Natural killer cell (primary cell): ENCODE data around the gene GLIS1. TPM values are rescaled to one million over a fixed set of nuclear protein-coding genes. Genes with fewer than 3 reads are reported as not detected.

Source experiments
- ATAC-seq, 3 donors: fragments of 150-1000 bp in 2 of 3; fragments of 200-7000 bp in 1 of 3; cut with Tn5 transposase; 1 replicate in 1 of 3; 2 replicates in 2 of 3; pipeline ENCODE4 v1.10.0; 2021; ENCODE audit warnings: mild to moderate bottlenecking in 2 of 3, moderate library complexity in 2 of 3
- DNase-seq, 2 donors: peaks; one replicate each; pipeline versions ENCODE4 v3.0.0 to v3.0.0-alpha.2; 2013 to 2021; ENCODE audit warnings: mixed read lengths in 1 of 2
- H3K27ac ChIP-seq: one replicate; pipeline ENCODE4 v1.5.1; 2013; ENCODE audit warnings: mild to moderate bottlenecking, low read length
- H3K27me3 ChIP-seq: one replicate; pipeline ENCODE4 v1.6.1; 2013; ENCODE audit warnings: low read length; ENCODE audit not compliant: control insufficient read depth, insufficient read depth
- H3K36me3 ChIP-seq: one replicate; pipeline ENCODE4 v1.6.1; 2013; ENCODE audit warnings: low read length; ENCODE audit not compliant: control insufficient read depth, insufficient read depth
- H3K4me1 ChIP-seq: one replicate; pipeline ENCODE4 v1.6.1; 2013; ENCODE audit warnings: low read length; ENCODE audit not compliant: control insufficient read depth, insufficient read depth
- H3K4me3 ChIP-seq: one replicate; pipeline ENCODE4 v1.5.1; 2013; ENCODE audit warnings: low read length
- H3K9me3 ChIP-seq: one replicate; pipeline ENCODE4 v1.6.1; 2013; ENCODE audit warnings: low read length; ENCODE audit not compliant: control insufficient read depth, insufficient read depth
- H3K27ac Mint-ChIP-seq, 2 donors: one replicate each; pipeline ENCODE4 v1.8.0; 2022; ENCODE audit warnings: mild to moderate bottlenecking in 2 of 2, mixed read lengths in 2 of 2, moderate library complexity in 1 of 2
- H3K27me3 Mint-ChIP-seq, 2 donors: one replicate each; pipeline ENCODE4 v1.8.0; 2022; ENCODE audit warnings: low read depth in 2 of 2, mixed read lengths in 2 of 2
- H3K36me3 Mint-ChIP-seq: one replicate; pipeline ENCODE4 v1.8.0; 2022; ENCODE audit warnings: mixed read lengths
- H3K4me1 Mint-ChIP-seq, 2 donors: one replicate each; pipeline ENCODE4 v1.8.0; 2022; ENCODE audit warnings: mixed read lengths in 2 of 2
- H3K4me3 Mint-ChIP-seq: one replicate; pipeline ENCODE4 v1.8.0; 2022; ENCODE audit warnings: mild to moderate bottlenecking, moderate library complexity, mixed read lengths
- H3K9me3 Mint-ChIP-seq, 2 donors: one replicate each; pipeline ENCODE4 v1.8.0; 2022; ENCODE audit warnings: mixed read lengths in 2 of 2
- CTCF ChIP-seq: fragments of 200-600 bp; IDR thresholded peaks from one replicate; pipeline ENCODE4 v1.8.0; 2022; ENCODE audit warnings: antibody characterized with exemption
- WGBS: methylation state at CpG from one replicate; pipeline ENCODE4 v1.1.7; 2013; ENCODE audit warnings: missing lambda C conversion rate; ENCODE audit not compliant: insufficient coverage; 5-methylcytosine and 5-hydroxymethylcytosine counted together
- intact Hi-C: fragments of 100-400 bp; cut with micrococcal nuclease; formaldehyde crosslinking; loops from one replicate; pipeline ENCODE4 v1.14.2; 2022
- total RNA-seq, 4 donors: library from RNA; stranded (reverse); fragments of 120-200 nt in 1 of 4; gene quantifications; one replicate each; pipeline versions ENCODE4 v1.2.3 to v1.2.4, GENCODE V29; 2013 to 2022

GLIS1 gene
- total RNA-seq, 3 donors from 2014 or later (not counting 1 experiment from before 2014, with no cell fraction given) = not detected

GRCh38 chr1:53740621-53741105 lies 1.7 kb upstream of the GLIS1 start:
- Mint-ChIP-seq H3K27me3 (peaks cover 30 to 38% of the 10 kb centered on the region in 2 donors), H3K9me3 (peaks cover 0 to 2% of the 10 kb centered on the region in 2 donors), H3K36me3 (peaks cover 8% of the 10 kb centered on the region), H3K27ac (no peak overlapping the region), H3K4me1 (no peaks in the 10 kb centered on the region), H3K4me3 (peak overlapping the region; percentile 35)
- H3K27ac ChIP-seq = no peak overlapping the region
- intact Hi-C loops = no loop called here
- no peak for ATAC-seq
- H3K4me1 ChIP-seq = peaks cover 10% of the 10 kb centered on the region
- 91% methylated on average over 6 of the region's 8 CpGs for WGBS
- no peak for DNase-seq
- TF ChIP-seq CTCF = no peak
- no peaks in the 10 kb centered on the region for H3K36me3 ChIP-seq
- H3K27me3 ChIP-seq = peaks cover 23% of the 10 kb centered on the region
- H3K4me3 ChIP-seq = no peak overlapping the region
- no peaks in the 10 kb centered on the region for H3K9me3 ChIP-seq

- no peak for TF ChIP-seq CTCF
- Histone ChIP-seq H3K9me3 (no peaks in the 10 kb centered on the region), H3K4me3 (no peak overlapping the region), H3K27ac (no peak overlapping the region), H3K36me3 (no peaks in the 10 kb centered on the region), H3K4me1 (peaks cover 10% of the 10 kb centered on the region), H3K27me3 (peaks cover 23% of the 10 kb centered on the region)
- no peaks in the 10 kb centered on the region for H3K4me1 Mint-ChIP-seq
- H3K36me3 Mint-ChIP-seq = peaks cover 8% of the 10 kb centered on the region
- peaks cover 39 to 48% of the 10 kb centered on the region in 2 donors for H3K27me3 Mint-ChIP-seq
- ATAC-seq (peak; percentile 16 to 28 (median 24)), DNase-seq (no peak)
- intact Hi-C loops = no loop called here
- no peak overlapping the region for H3K27ac Mint-ChIP-seq
- peaks cover 0 to 2% of the 10 kb centered on the region in 2 donors for H3K9me3 Mint-ChIP-seq
- H3K4me3 Mint-ChIP-seq = peak overlapping the region; percentile 56
- WGBS = 2% methylated on average over 101 of the region's 101 CpGs
These were observed 507 bp downstream of the GLIS1 start for GRCh38 chr1:53738205-53739108.

- peaks cover 0 to under 1% of the 10 kb centered on the region in 2 donors for H3K9me3 Mint-ChIP-seq
- ATAC-seq (no peak), DNase-seq (no peak)
- H3K9me3 ChIP-seq = no peaks in the 10 kb centered on the region
- peak overlapping the region; percentile 66 for H3K4me3 Mint-ChIP-seq
- H3K27me3 ChIP-seq = peaks cover 23% of the 10 kb centered on the region
- no peak overlapping the region for H3K27ac ChIP-seq
- no peak overlapping the region for H3K27ac Mint-ChIP-seq
- no peak overlapping the region for H3K4me3 ChIP-seq
- H3K4me1 Mint-ChIP-seq = no peaks in the 10 kb centered on the region
- 3% methylated on average over 58 of the region's 58 CpGs for WGBS
- no peaks in the 10 kb centered on the region for H3K36me3 ChIP-seq
- no peak for TF ChIP-seq CTCF
- H3K4me1 ChIP-seq = peaks cover 10% of the 10 kb centered on the region
- H3K27me3 Mint-ChIP-seq = peaks cover 34 to 48% of the 10 kb centered on the region in 2 donors
- intact Hi-C loops = no loop called here
- peaks cover 2% of the 10 kb centered on the region for H3K36me3 Mint-ChIP-seq
These were observed 1.2 kb downstream of the GLIS1 start for GRCh38 chr1:53737648-53738204.
